Suppressor macrophage treated with lipopolysaccharide for 4 hours (primary cell): ENCODE measurements around the gene ENTPD5.
"Not testable (repeated sequence)": the region's sequence is repeated elsewhere in the genome, so short reads cannot be mapped to it uniquely, and the experiment has no call there.

Source experiments
- DNase-seq: peaks from one replicate; pipeline ENCODE4 v3.0.0-alpha.2; 2020

Gene ENTPD5

GRCh38 chr14:73942180-73942579 is 76.9 kb downstream of the ENTPD5 start:
- DNase-seq: no peak

GRCh38 chr14:73937012-73937411 is 82.1 kb downstream of the ENTPD5 start:
- DNase-seq: no peak

- DNase-seq: no peak
Measured at GRCh38 chr14:73936548-73936947, 82.5 kb downstream of the ENTPD5 start.

- no peak for DNase-seq
Measured at GRCh38 chr14:73935666-73936065, 83.4 kb downstream of the ENTPD5 start.

- peak; percentile 19 for DNase-seq
Measured at GRCh38 chr14:73924337-73924736, 94.8 kb downstream of the ENTPD5 start.

GRCh38 chr14:73919457-73919856 is 99.6 kb downstream of the ENTPD5 start:
- DNase-seq: not testable (repeated sequence)

GRCh38 chr14:73916324-73916723 is 102.8 kb downstream of the ENTPD5 start:
- DNase-seq: no peak

GRCh38 chr14:73913256-73913655 is 105.8 kb downstream of the ENTPD5 start:
- DNase-seq: no peak

- DNase-seq: no peak
Measured at GRCh38 chr14:73909681-73910080, 109.4 kb downstream of the ENTPD5 start.
